HG02938 (cell line): ENCODE results near the gene NMT2.

Source experiments
- ATAC-seq: cut with Tn5 transposase; IDR thresholded peaks from one replicate; pipeline ENCODE4 v1.9.1; 2021; ENCODE audit warnings: mild to moderate bottlenecking, moderate library complexity; ENCODE audit not compliant: unreplicated experiment

The NMT2 gene

GRCh38 chr10:15182540-15183207 is 14.2 kb upstream of the NMT2 start:
- no peak for ATAC-seq

- ATAC-seq = no peak
Observed at GRCh38 chr10:15181576-15182156, 13.2 kb upstream of the NMT2 start.

DNA sequence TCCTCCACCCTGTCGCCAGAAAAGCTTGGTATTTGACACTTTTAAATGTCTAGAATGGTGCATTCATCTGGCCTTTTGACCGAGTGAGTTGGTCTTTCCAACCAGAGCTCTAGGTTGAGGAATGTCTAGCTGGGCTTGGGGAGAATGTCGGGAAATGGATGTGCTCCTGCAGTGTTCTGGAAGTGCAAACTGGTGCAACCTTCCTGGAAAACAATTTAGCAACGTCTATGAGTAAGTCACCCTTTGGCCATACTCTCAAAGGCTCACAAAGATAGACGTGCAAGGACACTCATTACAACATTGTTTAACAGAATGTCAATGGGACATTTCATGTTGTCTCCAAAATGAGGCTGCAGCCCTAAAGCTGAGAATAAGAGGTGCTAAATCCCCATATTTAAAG is 12.2 kb upstream of the NMT2 start:
- ATAC-seq = no peak

GRCh38 chr10:15176269-15176668 is 7.8 kb upstream of the NMT2 start:
- ATAC-seq = no peak

GRCh38 chr10:15175587-15175986 is 7.1 kb upstream of the NMT2 start:
- no peak for ATAC-seq

DNA sequence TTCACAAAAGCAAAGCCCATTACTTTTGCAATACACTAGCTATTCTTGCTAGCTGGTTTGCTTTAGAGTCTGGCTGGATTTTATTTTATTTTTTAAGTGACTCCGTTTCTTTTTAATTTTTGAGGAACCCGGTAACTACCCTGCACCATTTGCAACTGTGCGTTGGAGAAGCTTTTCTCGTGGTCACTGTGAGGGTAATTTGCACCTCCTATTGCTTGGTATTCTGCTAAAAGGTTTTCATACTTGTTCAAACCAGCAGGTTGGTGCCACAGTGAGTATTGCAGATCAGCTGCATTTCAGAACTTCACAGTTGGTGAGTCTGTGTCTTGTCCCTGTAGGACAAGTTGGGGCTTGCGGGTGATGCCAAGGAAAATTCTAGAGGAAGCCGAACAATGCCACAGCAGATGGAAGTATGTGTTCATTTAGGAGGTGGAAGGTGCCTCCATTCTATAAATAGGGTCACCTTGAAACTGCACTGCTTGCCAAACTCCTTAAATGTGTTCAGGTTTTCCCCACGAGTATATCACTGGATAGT is 3.9 kb upstream of the NMT2 start:
- ATAC-seq = no peak

DNA sequence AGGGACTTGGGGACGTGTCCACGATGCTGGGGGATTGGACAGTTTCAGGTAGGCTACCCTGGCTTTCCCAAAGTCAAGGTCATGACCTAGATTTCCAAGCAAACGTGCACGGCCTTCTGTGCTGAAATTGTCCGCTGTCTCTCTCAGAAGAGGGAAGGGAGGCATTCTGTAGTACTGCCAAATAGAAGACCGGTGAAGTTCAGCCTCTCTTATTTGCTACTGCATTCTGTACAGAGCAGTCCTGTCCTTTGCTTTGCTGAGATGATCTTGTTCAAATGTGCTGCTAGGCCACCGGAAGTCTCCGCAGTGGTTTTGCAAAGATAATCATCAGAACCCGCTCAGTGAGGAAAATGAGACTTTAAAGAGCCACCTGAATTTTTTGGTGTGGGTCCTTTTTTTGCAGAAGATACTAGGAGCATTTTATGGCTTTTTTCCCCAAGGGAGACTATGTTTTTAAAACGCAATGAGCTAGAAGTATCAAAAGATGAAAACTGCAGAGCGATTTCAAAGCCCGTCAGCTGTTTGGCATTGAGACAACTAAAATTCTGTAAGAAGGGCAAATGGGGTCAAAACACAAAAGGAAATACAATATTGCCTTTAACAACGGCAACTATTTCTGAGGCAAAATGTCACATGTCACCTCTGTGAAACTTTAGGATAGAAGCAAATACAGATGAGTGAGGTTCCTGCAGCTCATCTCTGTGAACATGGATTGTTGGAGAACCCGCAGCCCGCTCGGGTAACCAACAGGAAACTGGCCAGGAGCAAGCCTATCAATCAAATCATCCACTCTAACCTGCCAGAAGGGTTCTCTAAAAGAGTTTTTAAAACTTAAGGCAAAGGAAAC is 1.3 kb upstream of the NMT2 start:
- ATAC-seq = no peak

DNA sequence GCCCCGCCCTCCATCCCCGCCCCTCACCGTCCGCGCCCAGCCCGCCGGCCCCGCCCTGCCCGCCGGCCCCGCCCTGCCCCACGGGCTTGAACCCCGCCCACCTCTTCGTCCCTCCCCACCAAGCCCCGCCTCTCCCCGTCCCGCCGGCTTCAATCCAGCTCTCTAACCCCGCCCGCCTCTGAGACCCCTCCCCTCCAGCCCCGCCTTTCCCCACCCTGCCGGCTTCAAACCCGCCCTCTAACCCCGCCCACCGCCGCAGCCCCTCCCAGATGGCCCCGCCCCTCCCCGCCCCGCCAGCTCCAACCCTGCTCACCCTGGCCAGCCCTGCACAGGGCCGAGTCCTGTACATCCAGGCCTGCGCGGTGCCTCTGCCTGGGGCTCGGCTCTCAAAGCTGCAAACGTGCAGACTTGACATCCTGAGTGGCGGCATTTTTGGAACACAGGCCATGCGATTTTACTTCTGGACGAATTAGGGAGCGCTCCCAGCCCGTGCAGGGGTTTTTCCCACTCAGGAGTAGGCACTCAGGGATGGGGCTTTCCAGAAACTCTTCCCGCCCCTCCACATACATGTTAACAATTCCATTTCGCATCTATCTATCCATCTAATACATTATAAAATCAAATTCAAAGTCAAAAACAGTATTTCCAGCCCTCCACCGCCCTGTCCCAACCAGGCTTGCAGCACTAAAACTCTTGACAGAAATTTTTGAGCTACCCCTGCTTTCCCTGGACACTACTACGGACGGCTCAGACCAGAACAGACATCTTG is 477 bp upstream of the NMT2 start:
- peak; percentile 34 for ATAC-seq

- ATAC-seq = peak; percentile 46
Observed at GRCh38 chr10:15167411-15168290, 842 bp downstream of the NMT2 start.

DNA sequence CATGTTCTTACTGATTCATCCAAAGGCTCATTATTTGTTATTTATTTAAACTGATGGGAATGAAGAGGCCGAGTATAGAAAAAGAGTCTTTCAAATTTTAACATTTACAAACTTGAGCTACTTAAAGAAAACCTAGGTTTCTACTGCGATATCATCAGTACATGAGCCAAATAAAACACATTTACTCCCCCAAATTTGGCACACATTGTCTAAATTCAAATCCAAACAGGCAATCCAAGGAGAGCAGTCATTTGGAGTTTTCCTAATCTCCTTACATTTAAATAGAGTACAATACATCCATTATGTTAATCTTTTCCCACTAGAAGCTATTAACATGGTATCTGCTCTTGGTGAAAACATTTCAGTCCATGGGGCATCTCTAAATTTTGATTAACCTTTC is 2.2 kb downstream of the NMT2 start:
- no peak for ATAC-seq

DNA sequence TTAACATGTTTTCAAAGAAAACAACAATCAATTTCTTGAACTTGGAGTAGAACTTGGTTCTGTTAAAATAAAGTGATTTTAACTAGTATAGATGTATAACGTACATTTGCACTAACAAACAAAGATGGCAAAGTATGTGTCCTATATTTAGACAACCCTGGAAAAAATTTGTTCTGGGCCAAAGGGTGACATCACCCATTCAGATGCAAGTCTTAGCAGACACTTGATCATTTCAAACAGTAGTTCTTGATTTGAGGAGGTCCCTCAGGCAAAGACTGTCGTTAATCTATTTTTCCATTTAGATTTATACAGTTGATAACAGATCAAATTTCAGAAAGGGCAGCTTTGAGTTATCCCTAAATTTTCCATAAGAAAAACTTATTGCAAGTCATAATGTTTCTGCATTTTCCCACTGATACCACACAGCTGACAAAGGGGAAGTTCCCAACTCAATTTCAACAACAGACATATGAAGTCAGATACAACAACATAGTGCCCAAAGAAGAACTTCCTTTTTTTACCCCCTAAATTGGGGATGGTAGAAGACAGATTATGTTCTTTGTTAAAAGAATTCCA is 5.2 kb downstream of the NMT2 start:
- ATAC-seq = no peak

DNA sequence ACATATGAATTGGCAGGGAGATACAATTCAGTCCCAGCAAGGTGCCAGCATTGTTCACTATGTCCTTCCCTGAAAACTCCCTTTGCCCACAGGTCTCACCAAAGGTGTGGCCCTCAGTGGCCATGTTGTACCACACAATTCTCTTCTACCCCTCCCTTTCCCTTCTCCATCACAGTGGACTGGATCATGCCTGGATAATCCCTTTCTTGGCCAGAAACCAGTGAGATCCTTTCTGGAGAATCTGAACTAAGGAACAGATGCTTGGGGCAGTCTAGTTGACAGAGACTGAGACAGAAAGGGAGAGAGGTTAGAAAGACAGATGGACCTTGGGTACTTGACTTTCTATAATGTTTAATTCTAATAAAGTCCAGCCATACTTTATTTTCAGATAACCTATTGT is 9.5 kb downstream of the NMT2 start:
- ATAC-seq = no peak

- no peak for ATAC-seq
Observed at GRCh38 chr10:15158448-15158847, 10.0 kb downstream of the NMT2 start.

- ATAC-seq = no peak
Observed at GRCh38 chr10:15155978-15156656, 12.4 kb downstream of the NMT2 start.

- no peak for ATAC-seq
Observed at GRCh38 chr10:15152556-15152955, 15.9 kb downstream of the NMT2 start.

DNA sequence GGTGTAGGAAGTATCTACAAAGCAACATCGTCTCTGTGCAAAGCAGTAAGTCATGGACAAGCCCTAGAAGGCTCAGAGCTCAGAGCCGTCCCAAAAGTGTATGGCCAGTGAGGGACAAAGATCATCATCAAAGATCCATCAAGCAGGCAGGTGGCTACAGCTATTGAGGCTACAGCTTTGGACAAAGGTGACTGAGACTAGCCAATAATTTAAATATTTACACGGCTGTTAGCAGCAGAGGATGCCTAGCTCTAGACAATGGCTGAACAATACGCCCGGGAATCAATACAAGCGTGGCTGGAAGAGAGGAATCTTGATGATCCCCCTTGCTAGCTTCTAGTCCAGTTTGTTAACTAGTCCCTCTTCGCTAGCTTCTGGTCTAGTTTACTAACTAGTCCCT is 17.9 kb downstream of the NMT2 start:
- no peak for ATAC-seq

GRCh38 chr10:15149042-15149771 is 19.3 kb downstream of the NMT2 start:
- no peak for ATAC-seq

DNA sequence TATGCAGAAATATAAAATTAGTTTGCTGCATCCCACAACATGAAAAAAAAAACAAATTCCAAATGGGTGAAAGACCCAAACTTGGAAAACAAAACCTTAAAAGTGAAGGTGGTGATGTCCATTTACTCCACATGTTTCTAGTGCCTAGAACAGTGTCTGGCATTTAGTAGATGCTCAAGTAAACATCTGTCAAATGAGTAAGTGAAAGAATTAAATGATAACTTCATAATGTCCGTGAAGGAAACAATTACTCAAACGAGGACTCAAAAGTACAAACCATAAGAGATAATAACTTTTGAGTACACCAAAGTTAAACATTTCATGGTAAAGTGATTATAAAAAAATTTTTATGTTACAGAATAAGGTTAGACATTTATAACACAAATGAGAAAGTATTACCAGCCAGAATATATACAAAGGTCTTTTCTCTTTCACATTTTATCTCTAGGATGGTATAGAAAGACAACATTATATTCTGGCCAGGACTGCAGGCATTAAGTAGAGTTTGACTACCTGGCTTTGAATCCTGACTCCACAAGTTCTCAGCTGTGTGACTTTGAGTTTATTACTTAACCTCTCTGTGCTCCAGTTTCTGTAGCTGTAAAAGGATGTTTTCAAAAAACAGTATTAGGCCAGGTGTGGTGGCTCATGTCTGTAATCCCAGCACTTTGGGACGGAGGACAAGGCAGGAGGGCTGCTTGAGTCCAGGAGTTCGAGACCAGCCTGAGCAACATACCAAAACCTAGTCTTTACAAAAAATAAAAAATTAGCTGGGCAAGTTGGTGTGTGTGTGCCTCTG is 20.7 kb downstream of the NMT2 start:
- no peak for ATAC-seq
